ENCODE measurements around the gene ING4.

The ING4 gene

DNA sequence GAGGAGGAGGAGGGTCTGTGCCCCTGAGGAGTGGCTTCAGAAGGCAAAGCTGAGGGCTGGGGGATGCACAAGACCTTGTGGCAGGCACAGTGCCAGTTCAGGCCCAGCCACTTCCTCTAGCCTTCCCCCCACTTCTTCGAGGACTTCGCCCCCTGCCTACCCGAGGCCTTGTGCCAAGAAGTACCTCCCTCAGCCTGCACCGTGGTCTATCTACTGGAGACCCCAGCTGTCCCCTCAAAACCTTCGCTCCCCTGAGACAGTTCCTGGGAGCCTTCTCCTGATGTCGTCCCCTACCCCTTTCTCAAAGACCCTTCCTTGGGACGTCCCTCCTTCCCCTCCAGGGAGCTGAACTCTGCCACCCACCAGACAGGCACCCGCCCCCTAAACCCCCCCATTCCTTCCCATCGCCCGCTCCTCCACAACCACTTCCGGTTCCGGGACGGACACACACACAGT lies 25.7 kb upstream of the ING4 start:
- DNase-seq (ENCODE audit: low read depth), result no peak

GRCh38 chr12:6685814-6686213 lies 22.9 kb upstream of the ING4 start:
- no peak for DNase-seq (ENCODE audit: low read depth)

- no peak for DNase-seq (ENCODE audit: low read depth)
These were observed 21.7 kb upstream of the ING4 start for GRCh38 chr12:6684609-6685008.

DNA sequence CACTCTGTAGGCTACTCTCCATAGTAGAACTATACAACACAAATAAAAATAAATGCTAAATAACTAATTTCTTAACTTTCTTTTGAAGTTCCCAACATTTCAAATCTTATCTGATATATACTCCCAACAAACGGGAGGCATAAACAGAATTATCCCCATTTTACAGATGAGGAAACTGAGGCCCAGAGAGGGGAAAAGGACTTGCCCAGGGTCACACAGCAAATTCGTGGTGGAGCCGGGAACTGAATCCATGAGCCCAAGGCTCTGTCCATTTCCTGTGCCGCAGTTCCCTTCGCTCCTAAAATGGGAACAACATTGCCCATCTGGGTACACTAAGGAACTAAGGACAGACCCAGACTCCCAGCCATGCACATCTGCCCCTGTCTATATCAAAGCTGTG lies 14.0 kb upstream of the ING4 start:
- DNase-seq (ENCODE audit: low read depth), result no peak

DNA sequence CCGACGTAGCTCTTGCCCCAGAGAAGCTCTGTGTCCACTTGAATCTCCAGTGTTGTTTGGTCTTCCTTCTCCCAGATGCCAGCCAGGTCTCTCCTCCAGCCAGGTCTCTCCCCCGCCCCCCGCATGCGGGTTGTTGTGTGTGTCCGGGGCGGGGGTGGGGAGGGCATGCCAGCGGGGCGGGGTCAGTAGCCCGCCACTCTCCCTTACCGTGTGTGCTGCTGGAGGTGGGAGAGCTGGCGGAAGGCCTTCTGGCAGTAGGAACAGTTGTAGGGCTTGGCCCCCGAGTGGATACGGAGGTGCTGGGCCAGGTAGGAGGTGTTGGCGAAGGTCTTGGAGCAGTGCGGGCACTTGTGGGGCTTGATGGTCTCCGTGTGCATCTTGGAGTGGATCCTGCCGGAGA lies 9.2 kb upstream of the ING4 start:
- no peak for DNase-seq (ENCODE audit: low read depth)

DNA sequence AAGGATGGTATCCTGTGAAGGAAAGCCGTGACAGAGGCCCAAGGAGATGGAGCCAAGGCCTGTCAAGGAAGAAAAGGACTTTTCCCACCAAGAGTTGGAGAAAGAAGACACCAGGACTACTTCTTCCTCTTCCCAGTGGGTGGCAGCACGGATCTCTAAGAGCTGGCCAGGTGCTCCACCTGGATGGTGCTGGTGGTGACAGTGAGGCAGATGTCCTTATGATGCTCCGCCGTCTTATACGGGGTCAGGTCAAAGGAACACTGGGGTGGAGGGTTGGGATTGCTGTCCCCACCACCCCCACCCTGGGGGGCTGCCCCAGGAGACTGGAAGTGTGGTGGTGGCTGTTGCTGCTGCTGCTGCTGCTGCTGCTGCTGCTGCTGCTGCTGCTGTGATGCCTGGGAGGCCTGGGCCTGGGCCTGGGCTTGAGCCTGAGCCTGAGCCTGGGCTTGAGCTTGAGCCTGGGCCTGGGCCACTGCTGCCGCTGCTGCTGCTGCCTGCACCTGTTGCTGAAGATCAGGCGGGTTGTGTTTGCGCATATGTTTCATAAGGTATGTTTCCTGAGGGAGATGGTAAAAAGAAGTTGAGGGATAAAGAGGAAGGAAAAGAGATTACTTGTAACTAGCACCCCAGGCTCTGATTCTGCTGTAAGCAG lies 4.8 kb upstream of the ING4 start:
- no peak for DNase-seq (ENCODE audit: low read depth)

DNA sequence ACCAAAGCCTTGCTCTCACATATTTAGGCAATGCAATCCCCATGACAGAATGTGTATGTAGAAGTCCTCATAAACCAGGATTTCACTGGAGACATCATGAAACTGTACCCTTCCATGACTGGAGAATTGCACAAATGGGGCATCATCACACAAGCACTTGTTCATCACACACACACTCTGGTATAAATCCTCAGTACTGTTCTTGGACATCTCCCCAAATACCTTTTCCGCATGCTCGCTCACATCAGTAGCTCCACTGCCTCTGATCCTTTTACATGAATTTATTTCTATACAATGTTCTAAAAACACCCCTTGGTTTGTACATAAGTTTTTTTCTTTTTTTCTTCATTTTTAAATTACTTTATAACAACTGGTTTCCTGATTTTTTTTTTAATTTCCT lies 3.3 kb upstream of the ING4 start:
- DNase-seq (ENCODE audit: low read depth), result no peak

GRCh38 chr12:6664902-6665301 lies 2.0 kb upstream of the ING4 start:
- no peak for DNase-seq (ENCODE audit: low read depth)

DNA sequence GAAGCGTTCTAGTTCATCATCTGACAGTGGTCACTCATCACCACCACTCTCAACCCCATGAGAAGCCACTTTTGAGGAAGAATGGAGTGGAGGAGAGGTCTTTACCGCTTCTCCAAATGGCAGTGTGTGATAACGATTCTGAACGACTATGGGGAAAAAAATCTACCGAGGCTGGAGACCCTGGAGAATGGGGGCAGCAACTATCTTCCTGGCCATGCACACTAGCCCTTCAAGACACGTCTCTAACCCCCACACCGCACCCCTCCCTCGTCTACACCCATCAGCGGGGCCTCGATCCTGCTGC lies 365 bp downstream of the ING4 start:
- no peak for DNase-seq (ENCODE audit: low read depth)

DNA sequence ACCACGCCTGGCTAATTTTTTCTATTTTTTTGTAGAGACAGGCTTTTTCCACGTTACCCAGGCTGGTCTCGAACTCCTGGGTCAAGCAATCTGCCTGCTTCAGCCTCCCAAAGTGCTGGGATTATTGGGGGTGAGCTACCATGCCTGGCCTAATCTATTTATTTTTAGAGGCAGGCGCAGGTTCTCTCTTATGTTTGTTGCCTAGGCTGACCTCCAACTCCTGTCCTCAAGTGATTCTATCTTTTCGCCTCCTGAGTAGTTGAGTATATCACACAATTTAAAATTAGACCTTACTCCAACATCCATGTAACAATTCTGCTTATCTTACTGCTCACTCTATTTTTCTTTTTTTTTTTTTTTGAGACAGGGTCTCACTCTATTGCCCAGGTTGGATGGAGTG lies 8.9 kb downstream of the ING4 start:
- no peak for DNase-seq (ENCODE audit: low read depth)

- no peak for DNase-seq (ENCODE audit: low read depth)
These were observed 9.6 kb downstream of the ING4 start for GRCh38 chr12:6653342-6653741.

GRCh38 chr12:6652391-6652790 lies 10.5 kb downstream of the ING4 start:
- no peak for DNase-seq (ENCODE audit: low read depth)

- DNase-seq (ENCODE audit: low read depth), result no peak
These were observed 12.1 kb downstream of the ING4 start for GRCh38 chr12:6650832-6651231.

DNA sequence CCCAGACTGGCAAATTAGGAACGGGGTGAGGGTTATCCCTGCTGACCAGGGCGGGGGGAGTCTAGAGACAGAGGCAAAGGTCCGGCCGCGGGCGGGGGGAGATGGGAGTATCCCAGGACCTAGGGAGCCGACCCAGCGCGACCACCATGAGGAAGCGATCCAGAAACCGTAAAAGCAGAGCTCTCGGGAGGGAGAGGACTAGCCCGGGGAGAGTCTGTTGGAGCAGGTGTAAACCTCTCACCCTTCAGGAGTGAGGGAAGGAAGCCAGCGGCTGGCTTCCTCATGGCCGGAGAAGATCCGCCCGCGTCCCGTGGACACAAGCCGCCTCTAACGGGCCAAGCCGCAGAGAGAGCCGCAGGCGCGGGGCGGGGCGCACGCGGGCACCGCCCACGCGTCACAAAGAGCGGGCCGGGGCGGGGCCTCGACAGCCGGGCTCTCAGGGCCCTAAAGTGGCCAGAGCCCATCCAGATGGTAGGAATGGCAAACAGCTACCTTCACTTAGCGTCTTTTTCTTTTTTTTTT lies 15.8 kb downstream of the ING4 start, which contains the start of gene ACRBP:
Gene ACRBP, minus strand, starts transcription at position 350 of the 522 bp plus-strand sequence. Its CDS starts 66 bp downstream, at position 284.
- DNase-seq (ENCODE audit: low read depth), result no peak

GRCh38 chr12:6646276-6647082 lies 16.4 kb downstream of the ING4 start:
- DNase-seq (ENCODE audit: low read depth), result no peak

DNA sequence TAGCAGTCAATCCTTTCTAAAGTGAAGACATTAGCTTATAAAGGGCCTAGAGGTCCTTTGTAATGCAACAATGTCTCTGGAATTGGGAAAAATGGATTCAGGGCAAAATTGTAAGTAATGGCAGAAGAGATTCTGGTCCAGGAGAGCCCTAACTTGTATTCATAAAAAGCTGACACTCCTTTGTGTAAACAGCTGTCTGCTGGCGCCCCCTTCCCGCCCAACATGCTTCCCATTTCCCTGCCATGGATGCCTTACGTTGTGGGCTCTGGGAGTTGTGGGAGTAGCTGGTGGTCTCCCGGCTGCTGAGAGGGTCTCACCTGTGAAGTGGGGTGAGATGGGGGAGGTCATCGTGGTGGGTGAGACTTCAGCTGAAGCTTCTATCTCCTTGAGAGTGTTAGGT lies 18.0 kb downstream of the ING4 start:
- DNase-seq (ENCODE audit: low read depth), result no peak

- no peak for DNase-seq (ENCODE audit: low read depth)
These were observed 18.7 kb downstream of the ING4 start for GRCh38 chr12:6644257-6644596.

DNA sequence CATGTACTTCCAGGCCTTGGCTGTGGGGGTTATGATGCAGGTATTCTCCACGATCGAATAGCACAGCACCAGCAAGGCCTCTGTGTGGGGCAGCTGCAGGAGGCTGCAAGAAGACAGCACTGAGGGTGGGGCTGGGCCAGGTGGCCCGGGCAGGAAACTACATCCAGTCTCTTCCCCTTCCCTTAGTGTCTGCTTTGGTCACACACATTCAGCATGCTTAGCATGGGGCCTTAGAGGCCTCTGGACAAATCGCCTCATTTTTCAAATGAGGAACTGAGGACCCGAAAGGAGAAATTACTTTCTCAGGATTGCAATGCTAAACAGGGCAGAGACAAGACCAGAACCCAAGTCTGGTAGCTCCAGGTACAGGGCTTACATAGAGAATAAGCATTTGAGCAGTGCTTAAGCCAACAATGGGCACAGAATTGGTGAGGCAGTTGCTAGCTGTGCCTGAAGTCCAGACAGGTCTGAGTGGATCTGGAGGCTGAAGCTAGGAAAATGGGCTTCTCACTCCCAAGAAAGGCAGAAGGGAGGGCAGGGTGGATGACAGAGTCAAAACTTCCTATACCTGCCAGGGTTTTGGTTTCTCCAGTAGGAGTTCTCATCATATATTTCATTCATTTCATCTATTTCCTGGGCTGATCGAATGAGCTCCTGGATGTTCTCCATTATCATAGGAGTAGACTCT lies 19.2 kb downstream of the ING4 start:
- no peak for DNase-seq (ENCODE audit: low read depth)

DNA sequence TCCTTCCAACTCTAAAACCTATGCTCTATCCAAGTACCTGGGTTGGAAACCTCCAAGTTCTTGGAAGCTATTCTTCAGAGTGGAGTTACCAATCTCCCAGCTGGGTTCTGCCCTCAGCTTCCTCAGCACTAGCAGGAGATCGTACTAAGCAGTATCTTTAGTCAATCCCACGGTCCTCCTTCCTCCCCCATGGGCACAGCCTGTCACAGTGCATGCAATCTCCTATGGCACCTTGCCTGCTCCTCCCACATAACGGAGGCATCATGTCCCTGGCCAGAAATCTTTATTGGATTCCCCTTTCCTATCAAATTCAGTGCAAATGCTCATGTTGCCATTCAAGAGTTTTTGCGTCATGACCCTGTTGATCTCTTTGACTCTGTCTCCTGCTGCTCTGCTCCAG lies 21.8 kb downstream of the ING4 start:
- DNase-seq (ENCODE audit: low read depth), result no peak

- no peak for DNase-seq (ENCODE audit: low read depth)
These were observed 22.4 kb downstream of the ING4 start for GRCh38 chr12:6640497-6640896.

- DNase-seq (ENCODE audit: low read depth), result no peak
These were observed 23.6 kb downstream of the ING4 start for GRCh38 chr12:6639151-6639801.

DNA sequence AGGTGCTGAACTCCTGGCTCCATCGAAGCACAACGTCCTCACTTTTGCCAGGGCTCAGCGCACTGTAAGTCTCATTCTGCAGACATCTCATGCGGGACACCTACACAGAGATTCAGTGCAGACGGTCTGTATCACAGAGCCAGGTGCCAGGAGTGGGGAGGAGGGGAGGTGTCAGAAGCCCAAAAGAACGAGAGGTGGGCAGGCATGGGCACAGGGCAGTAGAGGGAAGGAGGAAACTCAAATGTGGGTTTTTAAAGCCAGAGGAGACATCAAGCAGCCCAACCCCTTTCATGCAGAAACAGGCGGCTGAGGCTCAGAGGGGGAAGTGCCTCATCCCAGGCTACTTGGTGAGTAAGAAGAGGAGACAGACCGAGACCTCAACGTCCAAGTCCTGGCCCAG lies 24.6 kb downstream of the ING4 start:
- no peak for DNase-seq (ENCODE audit: low read depth)
